Loucy (cell line): ENCODE data around the gene LIMS1.

Source experiments
- H2AFZ ChIP-seq: fragments of 200-600 bp; sonication (generic); 2 replicates; pipeline ENCODE4 v1.6.0; 2016; ENCODE audit warnings: antibody characterized with exemption, mild to moderate bottlenecking, low read length, moderate library complexity
- H3F3A ChIP-seq: fragments of 200-600 bp; 2 replicates; pipeline ENCODE4 v1.6.0; 2016; ENCODE audit warnings: antibody characterized with exemption, low read depth, mild to moderate bottlenecking
- H3K27me3 ChIP-seq: fragments of 200-600 bp; sonication (generic); 2 replicates; pipeline ENCODE4 v1.6.1; 2014; ENCODE audit warnings: low read length, mild to moderate bottlenecking; ENCODE audit not compliant: insufficient read depth, poor library complexity, severe bottlenecking
- H3K36me3 ChIP-seq: fragments of 200-600 bp; sonication (generic); 2 replicates; pipeline ENCODE4 v1.6.1; 2016; ENCODE audit warnings: low read length; ENCODE audit not compliant: insufficient read depth
- H3K4me1 ChIP-seq: fragments of 200-600 bp; sonication (generic); 2 replicates; pipeline ENCODE4 v1.5.1; 2014; ENCODE audit warnings: low read length, mild to moderate bottlenecking; ENCODE audit not compliant: insufficient read depth, poor library complexity, severe bottlenecking
- H3K4me2 ChIP-seq: fragments of 200-600 bp; sonication (generic); 2 replicates; pipeline ENCODE4 v1.6.0; 2014; ENCODE audit warnings: antibody characterized with exemption, low read length, low read depth, mild to moderate bottlenecking; ENCODE audit not compliant: poor library complexity, severe bottlenecking
- H3K4me3 ChIP-seq: fragments of 200-600 bp; sonication (generic); 2 replicates; pipeline ENCODE4 v1.5.1; 2014; ENCODE audit warnings: low read length, mild to moderate bottlenecking, mixed read lengths; ENCODE audit not compliant: poor library complexity, severe bottlenecking
- H3K79me2 ChIP-seq: fragments of 200-600 bp; sonication (generic); 2 replicates; pipeline ENCODE4 v1.6.1; 2014; ENCODE audit warnings: low read length; ENCODE audit not compliant: insufficient read depth
- H3K9ac ChIP-seq: fragments of 200-600 bp; sonication (generic); 2 replicates; pipeline ENCODE4 v1.6.0; 2014; ENCODE audit warnings: mild to moderate bottlenecking, low read depth, low read length, moderate library complexity; ENCODE audit not compliant: poor library complexity, severe bottlenecking
- H3K9me2 ChIP-seq: fragments of 200-600 bp; sonication (generic); replicated peaks from 2 replicates; pipeline ENCODE4 v1.6.1; 2016; ENCODE audit warnings: low read depth, low read length, mixed read lengths
- H3K9me3 ChIP-seq: fragments of 200-600 bp; sonication (generic); 2 replicates; pipeline ENCODE4 v1.6.1; 2014; ENCODE audit warnings: mild to moderate bottlenecking, antibody characterized with exemption, low read length, low read depth; ENCODE audit not compliant: insufficient read depth
- H4K20me1 ChIP-seq: fragments of 200-600 bp; sonication (generic); 2 replicates; pipeline ENCODE4 v1.6.0; 2014; ENCODE audit warnings: antibody characterized with exemption, low read length, mild to moderate bottlenecking; ENCODE audit not compliant: insufficient read depth, poor library complexity, severe bottlenecking
- CTCF ChIP-seq: fragments of 200-600 bp; sonication (generic); conservative IDR thresholded peaks from 2 replicates; pipeline ENCODE4 v1.5.1; 2014; ENCODE audit warnings: mild to moderate bottlenecking, antibody characterized with exemption, low read length
- EZH2phosphoT487 ChIP-seq: fragments of 200-600 bp; IDR thresholded peaks from 2 replicates; pipeline ENCODE4 v1.6.1; 2018; ENCODE audit warnings: antibody characterized with exemption, mild to moderate bottlenecking, moderate library complexity, borderline replicate concordance

Gene LIMS1

GRCh38 chr2:108612514-108613183 is 78.4 kb downstream of the LIMS1 start:
- Histone ChIP-seq H3K9me3 (no peaks in the 10 kb centered on the region), H3K4me1 (peaks cover 66% of the 10 kb centered on the region), H3K9me2 (no peaks in the 10 kb centered on the region), H3K4me3 (no peak overlapping the region), H4K20me1 (no peaks in the 10 kb centered on the region), H3K27me3 (no peaks in the 10 kb centered on the region), H3F3A (peaks cover under 1% of the 10 kb centered on the region; the same call in 1 of the 2 replicates), H3K79me2 (peaks cover 92% of the 10 kb centered on the region), H3K9ac (peak overlapping the region; percentile 12), H3K4me2 (no peak overlapping the region), H3K36me3 (no peaks in the 10 kb centered on the region), H2AFZ (no peak overlapping the region)
- TF ChIP-seq CTCF (no peak), EZH2phosphoT487 (no peak)

- H4K20me1 ChIP-seq, result no peaks in the 10 kb centered on the region
- H3K9me3 ChIP-seq, result no peaks in the 10 kb centered on the region
- H3K4me3 ChIP-seq, result no peak overlapping the region
- H3K4me1 ChIP-seq, result peaks cover 69% of the 10 kb centered on the region
- H3K79me2 ChIP-seq, result peaks cover 92% of the 10 kb centered on the region
- TF ChIP-seq CTCF, result no peak
- TF ChIP-seq EZH2phosphoT487, result no peak
- H3K4me2 ChIP-seq, result no peak overlapping the region
- H3K9ac ChIP-seq, result peak overlapping the region; percentile 35
- peaks cover 7% of the 10 kb centered on the region for H3F3A ChIP-seq
- H3K9me2 ChIP-seq, result no peaks in the 10 kb centered on the region
- no peaks in the 10 kb centered on the region for H3K27me3 ChIP-seq
- H2AFZ ChIP-seq, result no peak overlapping the region
- no peaks in the 10 kb centered on the region for H3K36me3 ChIP-seq
Observed at GRCh38 chr2:108613261-108614042, 79.2 kb downstream of the LIMS1 start.

GRCh38 chr2:108614043-108614545 is 79.8 kb downstream of the LIMS1 start:
- Histone ChIP-seq H3K79me2 (peaks cover 88% of the 10 kb centered on the region), H3K27me3 (no peaks in the 10 kb centered on the region), H3K4me3 (no peak overlapping the region), H3K9me2 (no peaks in the 10 kb centered on the region), H3F3A (peaks cover 7% of the 10 kb centered on the region), H3K9ac (peak overlapping the region; percentile 80), H3K4me2 (no peak overlapping the region), H3K4me1 (peaks cover 70% of the 10 kb centered on the region), H3K36me3 (no peaks in the 10 kb centered on the region), H2AFZ (no peak overlapping the region), H4K20me1 (no peaks in the 10 kb centered on the region), H3K9me3 (no peaks in the 10 kb centered on the region)
- TF ChIP-seq EZH2phosphoT487, result no peak
- no peak for TF ChIP-seq CTCF
